Measurements from ENCODE around the gene TNIK.

The TNIK gene

DNA sequence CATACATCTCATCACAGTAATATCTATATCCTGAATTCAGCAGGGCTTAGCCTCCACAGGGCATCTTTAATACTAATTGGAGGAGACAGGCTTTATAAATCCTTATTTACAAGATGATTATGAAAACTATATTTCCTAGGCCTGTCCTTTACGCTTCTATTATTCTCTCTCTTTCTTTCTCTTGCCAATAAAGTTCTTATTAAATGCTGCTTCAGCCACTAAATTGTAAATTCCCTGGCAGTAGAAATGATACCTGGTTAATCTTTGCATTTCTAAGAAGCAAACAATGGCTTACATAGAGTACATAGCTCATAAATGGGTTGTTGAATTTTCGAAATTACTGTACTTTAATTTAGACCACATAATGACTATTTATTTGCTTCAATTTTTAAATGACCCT lies 43.5 kb downstream of the TNIK start:
- H3K79me2 ChIP-seq (ENCODE audit: control insufficient read depth, low read length), result no peaks in the 10 kb centered on the region
- no peaks in the 10 kb centered on the region for H4K20me1 ChIP-seq (ENCODE audit: control insufficient read depth, insufficient read depth, low read depth, low read length)
- no peaks in the 10 kb centered on the region for H3K27me3 ChIP-seq (ENCODE audit: control insufficient read depth, low read length)
- no peaks in the 10 kb centered on the region for H3F3A ChIP-seq (ENCODE audit: control insufficient read depth, insufficient read depth)
- H3K27ac ChIP-seq (ENCODE audit: low read depth, low read length), result no peak overlapping the region
- no peak for TF ChIP-seq EZH2phosphoT487 (IDR thresholded peaks at IDR 0.05; ENCODE audit: borderline replicate concordance, low read length)
- no peak for TF ChIP-seq CTCF (IDR thresholded peaks at IDR 0.05; ENCODE audit: low read depth, low read length, poor library complexity, severe bottlenecking)
- no peak overlapping the region for H3K4me3 ChIP-seq (ENCODE audit: low read length)
- no peaks in the 10 kb centered on the region for H3K4me1 ChIP-seq (ENCODE audit: control insufficient read depth, low read length)
- H3K4me2 ChIP-seq (ENCODE audit: low read length), result no peak overlapping the region
- H3K9me2 ChIP-seq (replicated peaks; ENCODE audit: control insufficient read depth, low read length), result no peaks in the 10 kb centered on the region
- no peaks in the 10 kb centered on the region for H3K36me3 ChIP-seq (ENCODE audit: control insufficient read depth, low read length)
- H3K9me3 ChIP-seq (ENCODE audit: control insufficient read depth, insufficient read depth, low read length), result no peaks in the 10 kb centered on the region

DNA sequence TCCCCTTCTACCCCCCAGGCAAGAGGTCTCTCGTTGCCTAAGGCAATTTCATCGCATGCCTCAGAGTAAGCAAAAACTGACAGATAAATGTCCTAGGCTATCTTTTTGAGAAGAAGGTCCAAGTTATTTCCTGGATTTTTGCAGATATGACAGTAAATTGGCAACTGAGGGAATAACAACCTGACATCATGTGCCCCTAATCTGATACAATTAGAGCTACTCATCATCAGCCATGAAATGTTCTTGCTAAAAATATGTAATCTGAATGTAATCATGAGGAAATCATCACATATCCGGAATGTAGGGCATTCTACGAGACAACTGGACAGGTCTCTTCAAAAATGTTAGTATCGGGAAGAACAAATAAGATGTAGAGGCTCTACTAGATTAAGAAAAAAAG lies 44.1 kb downstream of the TNIK start:
- Histone ChIP-seq H3K27me3 (ENCODE audit: control insufficient read depth, low read length) (no peaks in the 10 kb centered on the region), H3K27ac (ENCODE audit: low read depth, low read length) (no peak overlapping the region), H3K4me2 (ENCODE audit: low read length) (no peak overlapping the region), H3F3A (ENCODE audit: control insufficient read depth, insufficient read depth) (no peaks in the 10 kb centered on the region), H3K9me2 (replicated peaks; ENCODE audit: control insufficient read depth, low read length) (no peaks in the 10 kb centered on the region), H3K4me1 (ENCODE audit: control insufficient read depth, low read length) (no peaks in the 10 kb centered on the region), H3K79me2 (ENCODE audit: control insufficient read depth, low read length) (no peaks in the 10 kb centered on the region), H4K20me1 (ENCODE audit: control insufficient read depth, insufficient read depth, low read depth, low read length) (no peaks in the 10 kb centered on the region), H3K4me3 (ENCODE audit: low read length) (no peak overlapping the region), H3K9me3 (ENCODE audit: control insufficient read depth, insufficient read depth, low read length) (no peaks in the 10 kb centered on the region), H3K36me3 (ENCODE audit: control insufficient read depth, low read length) (no peaks in the 10 kb centered on the region)
- TF ChIP-seq CTCF (IDR thresholded peaks at IDR 0.05; ENCODE audit: low read depth, low read length, poor library complexity, severe bottlenecking), result no peak
- no peak for TF ChIP-seq EZH2phosphoT487 (IDR thresholded peaks at IDR 0.05; ENCODE audit: borderline replicate concordance, low read length)

DNA sequence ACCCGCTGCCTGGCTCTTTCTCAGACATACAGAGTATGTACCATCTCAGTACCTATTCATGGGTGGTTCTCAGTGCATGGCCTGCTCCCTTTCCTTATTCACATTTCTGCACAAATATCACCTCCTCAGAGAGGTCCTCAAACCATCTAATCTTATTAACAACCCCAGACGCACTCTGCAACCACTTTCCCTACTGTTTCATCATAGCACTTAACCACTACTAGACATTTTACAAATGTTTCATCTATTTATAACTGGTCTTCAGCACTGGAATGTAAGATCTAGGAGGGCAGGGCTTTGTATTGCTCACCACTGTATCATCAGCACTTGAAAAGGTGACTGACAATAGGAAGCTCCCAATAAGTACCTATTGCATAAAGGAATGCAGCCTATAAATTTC lies 45.1 kb downstream of the TNIK start:
- no peaks in the 10 kb centered on the region for H4K20me1 ChIP-seq (ENCODE audit: control insufficient read depth, insufficient read depth, low read depth, low read length)
- H3K9me2 ChIP-seq (replicated peaks; ENCODE audit: control insufficient read depth, low read length), result no peaks in the 10 kb centered on the region
- H3K36me3 ChIP-seq (ENCODE audit: control insufficient read depth, low read length), result no peaks in the 10 kb centered on the region
- H3K4me1 ChIP-seq (ENCODE audit: control insufficient read depth, low read length), result no peaks in the 10 kb centered on the region
- H3K27ac ChIP-seq (ENCODE audit: low read depth, low read length), result no peak overlapping the region
- no peaks in the 10 kb centered on the region for H3K79me2 ChIP-seq (ENCODE audit: control insufficient read depth, low read length)
- no peak overlapping the region for H3K4me3 ChIP-seq (ENCODE audit: low read length)
- H3K9me3 ChIP-seq (ENCODE audit: control insufficient read depth, insufficient read depth, low read length), result no peaks in the 10 kb centered on the region
- H3F3A ChIP-seq (ENCODE audit: control insufficient read depth, insufficient read depth), result no peaks in the 10 kb centered on the region
- H3K27me3 ChIP-seq (ENCODE audit: control insufficient read depth, low read length), result no peaks in the 10 kb centered on the region
- no peak for TF ChIP-seq CTCF (IDR thresholded peaks at IDR 0.05; ENCODE audit: low read depth, low read length, poor library complexity, severe bottlenecking)
- TF ChIP-seq EZH2phosphoT487 (IDR thresholded peaks at IDR 0.05; ENCODE audit: borderline replicate concordance, low read length), result no peak
- H3K4me2 ChIP-seq (ENCODE audit: low read length), result no peak overlapping the region

- Histone ChIP-seq H3K79me2 (ENCODE audit: control insufficient read depth, low read length) (no peaks in the 10 kb centered on the region), H3K9me2 (replicated peaks; ENCODE audit: control insufficient read depth, low read length) (no peaks in the 10 kb centered on the region), H3K4me3 (ENCODE audit: low read length) (no peak overlapping the region), H3K4me1 (ENCODE audit: control insufficient read depth, low read length) (no peaks in the 10 kb centered on the region), H3F3A (ENCODE audit: control insufficient read depth, insufficient read depth) (no peaks in the 10 kb centered on the region), H3K9me3 (ENCODE audit: control insufficient read depth, insufficient read depth, low read length) (no peaks in the 10 kb centered on the region), H3K4me2 (ENCODE audit: low read length) (no peak overlapping the region), H3K27ac (ENCODE audit: low read depth, low read length) (no peak overlapping the region), H3K27me3 (ENCODE audit: control insufficient read depth, low read length) (no peaks in the 10 kb centered on the region), H3K36me3 (ENCODE audit: control insufficient read depth, low read length) (no peaks in the 10 kb centered on the region), H4K20me1 (ENCODE audit: control insufficient read depth, insufficient read depth, low read depth, low read length) (no peaks in the 10 kb centered on the region)
- TF ChIP-seq CTCF (IDR thresholded peaks at IDR 0.05; ENCODE audit: low read depth, low read length, poor library complexity, severe bottlenecking) (no peak), EZH2phosphoT487 (IDR thresholded peaks at IDR 0.05; ENCODE audit: borderline replicate concordance, low read length) (no peak)
These were observed 47.7 kb downstream of the TNIK start for GRCh38 chr3:171412473-171412872.

Data from DOHH2 (cell line).